Ishikawa (cell line): ENCODE measurements around the gene NPBWR2.

Source experiments
- CEBPB ChIP-seq: IDR thresholded peaks from 2 replicates; pipeline ENCODE4 v1.6.1; 2012
- CREB1 ChIP-seq: IDR thresholded peaks from 2 replicates; pipeline ENCODE4 v1.6.1; 2012; ENCODE audit warnings: low read depth
- EGR1 ChIP-seq: IDR thresholded peaks from 2 replicates; pipeline ENCODE4 v1.6.1; 2012
- EP300 ChIP-seq: IDR thresholded peaks from 2 replicates; pipeline ENCODE4 v1.6.1; 2012; ENCODE audit warnings: borderline replicate concordance
- FOXM1 ChIP-seq: IDR thresholded peaks from 2 replicates; pipeline ENCODE4 v1.6.1; 2012; ENCODE audit warnings: low read depth, borderline replicate concordance
- MAX ChIP-seq: IDR thresholded peaks from 2 replicates; pipeline ENCODE4 v1.6.1; 2012
- NFIC ChIP-seq: IDR thresholded peaks from 2 replicates; pipeline ENCODE4 v1.6.1; 2012
- RAD21 ChIP-seq: IDR thresholded peaks from 2 replicates; pipeline ENCODE4 v1.6.1; 2012; ENCODE audit warnings: low read depth
- REST ChIP-seq: IDR thresholded peaks from 2 replicates; pipeline ENCODE4 v1.6.1; 2012; ENCODE audit warnings: low read depth, mild to moderate bottlenecking
- TAF1 ChIP-seq: IDR thresholded peaks from 2 replicates; pipeline ENCODE4 v1.6.1; 2012; ENCODE audit warnings: low read depth, mild to moderate bottlenecking
- TCF12 ChIP-seq: IDR thresholded peaks from 2 replicates; pipeline ENCODE4 v1.6.1; 2012; ENCODE audit warnings: low read depth
- TEAD4 ChIP-seq: IDR thresholded peaks from 2 replicates; pipeline ENCODE4 v1.6.1; 2012
- YY1 ChIP-seq: IDR thresholded peaks from 2 replicates; pipeline ENCODE4 v1.6.1; 2012; ENCODE audit warnings: low read depth
- ZBTB7A ChIP-seq: IDR thresholded peaks from 2 replicates; pipeline ENCODE4 v1.6.1; 2012; ENCODE audit warnings: low read depth
- TF ChIP-seq, protein P1 (sequence below): IDR thresholded peaks from 2 replicates; pipeline ENCODE4 v1.6.1; 2012

Gene NPBWR2

DNA sequence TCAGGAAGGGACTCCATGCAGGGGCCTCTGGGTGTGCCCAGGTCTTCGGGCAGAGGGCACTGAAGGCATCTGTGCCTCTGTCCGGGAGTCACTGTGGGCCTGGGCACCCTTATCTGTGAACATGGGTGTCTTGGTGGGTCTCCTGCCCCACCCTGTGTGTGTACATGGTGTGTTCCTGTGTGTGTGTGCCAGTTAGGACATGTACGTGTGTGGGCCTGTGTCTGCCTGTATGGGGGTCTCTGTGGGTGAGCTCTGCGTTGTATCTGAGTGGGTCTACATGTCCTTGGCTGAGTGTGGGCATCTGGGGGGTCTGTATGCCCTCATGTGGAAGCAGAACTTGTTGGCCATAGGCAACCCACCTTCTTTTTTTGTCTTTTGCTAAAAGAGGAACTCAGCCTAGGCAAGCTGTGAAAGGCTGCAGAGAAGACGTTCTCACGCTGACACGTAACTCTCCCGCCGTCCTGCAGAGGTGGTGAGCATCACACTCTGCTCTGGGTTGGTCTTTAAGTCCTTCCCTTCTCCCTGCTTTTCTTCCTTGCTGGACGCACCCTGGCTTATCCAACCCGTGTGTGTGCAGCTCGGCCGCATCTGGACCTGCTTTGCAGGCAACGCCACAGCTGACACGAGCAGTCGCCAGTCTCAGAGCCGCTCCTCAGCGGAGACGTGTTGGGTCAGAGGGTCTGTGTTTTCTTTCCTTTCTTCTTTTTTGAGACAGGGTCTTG is 532 bp upstream of the NPBWR2 start:
- TF ChIP-seq CEBPB (no peak), ZBTB7A (no peak), EP300 (no peak), YY1 (no peak), TCF12 (no peak), MAX (no peak), REST (no peak), CREB1 (no peak), EGR1 (no peak)

DNA sequence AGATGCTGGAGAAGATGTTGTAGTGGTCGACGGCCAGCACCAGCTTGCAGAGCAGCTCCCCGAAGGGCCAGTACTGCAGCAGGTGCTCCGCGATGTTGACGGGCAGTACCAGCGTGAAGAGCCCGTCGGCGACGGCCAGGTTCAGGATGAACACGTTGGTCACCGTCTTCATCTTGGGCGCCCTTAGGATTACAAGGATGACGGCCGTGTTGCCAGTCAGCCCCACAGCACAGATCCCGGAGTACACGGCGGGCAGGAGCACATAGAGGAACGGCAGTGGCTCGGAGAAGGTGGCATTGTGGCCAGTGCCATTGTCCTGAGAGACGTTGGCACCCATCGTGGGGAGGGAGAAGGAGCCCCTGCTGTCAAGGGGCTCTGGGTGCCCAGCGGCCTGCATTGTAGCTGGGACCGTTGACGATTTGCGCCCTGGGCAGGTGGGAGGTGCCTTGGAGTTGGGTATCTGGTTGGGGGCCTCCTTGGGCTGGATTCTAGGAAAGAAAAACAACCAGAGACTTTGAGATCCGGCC is 867 bp downstream of the NPBWR2 start:
- no peak for TF ChIP-seq CEBPB
- TF ChIP-seq TCF12 = no peak
- TF ChIP-seq REST = no peak
- no peak for TF ChIP-seq CREB1
- TF ChIP-seq FOXM1 = no peak
- no peak for TF ChIP-seq NFIC
- TF ChIP-seq EP300 = no peak
- TF ChIP-seq MAX = no peak
- no peak for TF ChIP-seq EGR1
- TF ChIP-seq, protein P1, sequence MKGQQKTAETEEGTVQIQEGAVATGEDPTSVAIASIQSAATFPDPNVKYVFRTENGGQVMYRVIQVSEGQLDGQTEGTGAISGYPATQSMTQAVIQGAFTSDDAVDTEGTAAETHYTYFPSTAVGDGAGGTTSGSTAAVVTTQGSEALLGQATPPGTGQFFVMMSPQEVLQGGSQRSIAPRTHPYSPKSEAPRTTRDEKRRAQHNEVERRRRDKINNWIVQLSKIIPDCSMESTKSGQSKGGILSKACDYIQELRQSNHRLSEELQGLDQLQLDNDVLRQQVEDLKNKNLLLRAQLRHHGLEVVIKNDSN = no peak
- TF ChIP-seq TAF1 = no peak
- TF ChIP-seq RAD21 = no peak
- no peak for TF ChIP-seq TEAD4

- TF ChIP-seq, protein P1 = no peak
- TF ChIP-seq EP300 (no peak), YY1 (no peak), RAD21 (no peak), TCF12 (no peak), TEAD4 (no peak), EGR1 (no peak), CREB1 (no peak), MAX (no peak), FOXM1 (no peak), NFIC (no peak), ZBTB7A (no peak), REST (no peak)
Observed at GRCh38 chr20:64105846-64106434, 1.4 kb downstream of the NPBWR2 start.

GRCh38 chr20:64104667-64105451 is 2.5 kb downstream of the NPBWR2 start:
- TF ChIP-seq FOXM1 (no peak), YY1 (no peak), TEAD4 (no peak), EGR1 (no peak), REST (no peak), ZBTB7A (no peak), NFIC (no peak), TAF1 (no peak), RAD21 (no peak), EP300 (no peak), TCF12 (no peak), MAX (no peak), CEBPB (no peak), CREB1 (no peak)
- TF ChIP-seq, protein P1 = no peak
